OCI-LY1 (cell line): ENCODE results near the gene F10.

ENCODE experiments used
- H2AFZ ChIP-seq: fragments of 200-600 bp; sonication (generic), shearing (Covaris generic); 2 replicates; pipeline ENCODE4 v1.6.0; 2014; ENCODE audit warnings: antibody characterized with exemption, mild to moderate bottlenecking, low read length
- H3F3A ChIP-seq: fragments of 200-600 bp; sonication (generic), shearing (Covaris generic); 2 replicates; pipeline ENCODE4 v1.6.0; 2014; ENCODE audit warnings: mild to moderate bottlenecking, antibody characterized with exemption, low read length, moderate library complexity; ENCODE audit not compliant: insufficient read depth
- H3K27ac ChIP-seq: fragments of 200-600 bp; sonication (generic); 2 replicates; pipeline ENCODE4 v1.5.1; 2014; ENCODE audit warnings: low read length, mixed run types, mild to moderate bottlenecking, low read depth; ENCODE audit not compliant: poor library complexity, severe bottlenecking
- H3K27me3 ChIP-seq: fragments of 200-600 bp; sonication (generic); 2 replicates; pipeline ENCODE4 v1.6.0; 2014; ENCODE audit warnings: antibody characterized with exemption, mild to moderate bottlenecking, low read length, moderate library complexity; ENCODE audit not compliant: insufficient read depth
- H3K36me3 ChIP-seq: fragments of 200-600 bp; sonication (generic); 2 replicates; pipeline ENCODE4 v1.6.1; 2014; ENCODE audit warnings: mild to moderate bottlenecking, antibody characterized with exemption, low read length, moderate library complexity, mixed read lengths; ENCODE audit not compliant: insufficient read depth
- H3K4me1 ChIP-seq: fragments of 200-600 bp; sonication (generic); 2 replicates; pipeline ENCODE4 v1.5.1; 2014; ENCODE audit warnings: mild to moderate bottlenecking, low read length, moderate library complexity; ENCODE audit not compliant: insufficient read depth, severe bottlenecking
- H3K4me2 ChIP-seq: fragments of 200-600 bp; sonication (generic), shearing (Covaris generic); 2 replicates; pipeline ENCODE4 v1.6.1; 2014; ENCODE audit warnings: low read length
- H3K4me3 ChIP-seq: fragments of 200-600 bp; sonication (generic); 2 replicates; pipeline ENCODE4 v1.5.1; 2014; ENCODE audit warnings: low read length, low read depth, mild to moderate bottlenecking, mixed read lengths; ENCODE audit not compliant: poor library complexity, severe bottlenecking
- H3K79me2 ChIP-seq: fragments of 200-600 bp; shearing (Covaris generic); 2 replicates; pipeline ENCODE4 v1.6.1; 2016; ENCODE audit warnings: mixed run types, low read length, mixed read lengths; ENCODE audit not compliant: insufficient read depth
- H3K9ac ChIP-seq: fragments of 200-600 bp; sonication (generic), shearing (Covaris generic); 2 replicates; pipeline ENCODE4 v1.6.1; 2014; ENCODE audit warnings: mild to moderate bottlenecking, low read length, mixed read lengths
- H3K9me2 ChIP-seq: fragments of 200-600 bp; sonication (generic), shearing (Covaris generic); 2 replicates; pipeline ENCODE4 v1.6.1; 2014; ENCODE audit warnings: low read depth, mild to moderate bottlenecking, low read length, mixed read lengths
- H3K9me3 ChIP-seq: fragments of 200-600 bp; shearing (Covaris generic); 2 replicates; pipeline ENCODE4 v1.6.1; 2014; ENCODE audit warnings: low read length, mixed read lengths
- H4K20me1 ChIP-seq: fragments of 200-600 bp; sonication (generic), shearing (Covaris generic); 2 replicates; pipeline ENCODE4 v1.6.0; 2016; ENCODE audit warnings: mild to moderate bottlenecking, low read length; ENCODE audit not compliant: insufficient read depth
- EZH2 ChIP-seq: fragments of 200-600 bp; sonication (generic), shearing (Covaris generic); IDR thresholded peaks from 2 replicates; pipeline ENCODE4 v1.8.0; 2017; ENCODE audit warnings: borderline replicate concordance, mixed run types, mild to moderate bottlenecking, antibody characterized with exemption, low read length, moderate library complexity, mixed read lengths
- TF ChIP-seq, protein P1 (sequence below): fragments of 200-600 bp; sonication (generic), shearing (Covaris generic); IDR thresholded peaks from 2 replicates; pipeline ENCODE4 v1.5.1; 2017; ENCODE audit warnings: mild to moderate bottlenecking, antibody characterized with exemption, low read length, moderate library complexity, mixed read lengths

F10 gene

DNA sequence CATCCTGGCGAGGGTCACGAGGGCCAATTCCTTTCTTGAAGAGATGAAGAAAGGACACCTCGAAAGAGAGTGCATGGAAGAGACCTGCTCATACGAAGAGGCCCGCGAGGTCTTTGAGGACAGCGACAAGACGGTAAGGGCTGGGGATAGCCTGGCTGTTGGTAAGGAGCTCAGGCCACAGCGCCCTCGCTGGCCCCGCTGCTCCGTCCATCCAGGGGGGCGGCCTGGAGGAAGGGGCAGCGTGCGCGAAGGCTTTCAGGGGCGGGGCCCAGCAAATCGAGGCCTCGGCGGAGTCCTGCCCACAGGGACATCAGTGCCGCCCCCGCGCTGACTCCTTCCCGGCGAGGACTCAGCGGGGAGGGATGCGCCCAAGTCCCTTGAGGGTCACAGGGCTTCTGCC, 6.9 kb downstream of the F10 start:
- no peak overlapping the region for H2AFZ ChIP-seq
- no peaks in the 10 kb centered on the region for H3K9me3 ChIP-seq
- no peaks in the 10 kb centered on the region for H4K20me1 ChIP-seq
- no peak overlapping the region for H3K9ac ChIP-seq
- TF ChIP-seq EZH2: no peak
- TF ChIP-seq, protein P1, sequence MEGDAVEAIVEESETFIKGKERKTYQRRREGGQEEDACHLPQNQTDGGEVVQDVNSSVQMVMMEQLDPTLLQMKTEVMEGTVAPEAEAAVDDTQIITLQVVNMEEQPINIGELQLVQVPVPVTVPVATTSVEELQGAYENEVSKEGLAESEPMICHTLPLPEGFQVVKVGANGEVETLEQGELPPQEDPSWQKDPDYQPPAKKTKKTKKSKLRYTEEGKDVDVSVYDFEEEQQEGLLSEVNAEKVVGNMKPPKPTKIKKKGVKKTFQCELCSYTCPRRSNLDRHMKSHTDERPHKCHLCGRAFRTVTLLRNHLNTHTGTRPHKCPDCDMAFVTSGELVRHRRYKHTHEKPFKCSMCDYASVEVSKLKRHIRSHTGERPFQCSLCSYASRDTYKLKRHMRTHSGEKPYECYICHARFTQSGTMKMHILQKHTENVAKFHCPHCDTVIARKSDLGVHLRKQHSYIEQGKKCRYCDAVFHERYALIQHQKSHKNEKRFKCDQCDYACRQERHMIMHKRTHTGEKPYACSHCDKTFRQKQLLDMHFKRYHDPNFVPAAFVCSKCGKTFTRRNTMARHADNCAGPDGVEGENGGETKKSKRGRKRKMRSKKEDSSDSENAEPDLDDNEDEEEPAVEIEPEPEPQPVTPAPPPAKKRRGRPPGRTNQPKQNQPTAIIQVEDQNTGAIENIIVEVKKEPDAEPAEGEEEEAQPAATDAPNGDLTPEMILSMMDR: no peak
- no peaks in the 10 kb centered on the region for H3K4me1 ChIP-seq
- H3K27ac ChIP-seq: no peak overlapping the region
- H3K4me3 ChIP-seq: no peak overlapping the region
- no peaks in the 10 kb centered on the region for H3F3A ChIP-seq
- no peak overlapping the region for H3K4me2 ChIP-seq
- H3K79me2 ChIP-seq: no peaks in the 10 kb centered on the region
- no peaks in the 10 kb centered on the region; the same call in 1 of the 2 replicates for H3K27me3 ChIP-seq
- H3K9me2 ChIP-seq: no peaks in the 10 kb centered on the region
- H3K36me3 ChIP-seq: no peaks in the 10 kb centered on the region

DNA sequence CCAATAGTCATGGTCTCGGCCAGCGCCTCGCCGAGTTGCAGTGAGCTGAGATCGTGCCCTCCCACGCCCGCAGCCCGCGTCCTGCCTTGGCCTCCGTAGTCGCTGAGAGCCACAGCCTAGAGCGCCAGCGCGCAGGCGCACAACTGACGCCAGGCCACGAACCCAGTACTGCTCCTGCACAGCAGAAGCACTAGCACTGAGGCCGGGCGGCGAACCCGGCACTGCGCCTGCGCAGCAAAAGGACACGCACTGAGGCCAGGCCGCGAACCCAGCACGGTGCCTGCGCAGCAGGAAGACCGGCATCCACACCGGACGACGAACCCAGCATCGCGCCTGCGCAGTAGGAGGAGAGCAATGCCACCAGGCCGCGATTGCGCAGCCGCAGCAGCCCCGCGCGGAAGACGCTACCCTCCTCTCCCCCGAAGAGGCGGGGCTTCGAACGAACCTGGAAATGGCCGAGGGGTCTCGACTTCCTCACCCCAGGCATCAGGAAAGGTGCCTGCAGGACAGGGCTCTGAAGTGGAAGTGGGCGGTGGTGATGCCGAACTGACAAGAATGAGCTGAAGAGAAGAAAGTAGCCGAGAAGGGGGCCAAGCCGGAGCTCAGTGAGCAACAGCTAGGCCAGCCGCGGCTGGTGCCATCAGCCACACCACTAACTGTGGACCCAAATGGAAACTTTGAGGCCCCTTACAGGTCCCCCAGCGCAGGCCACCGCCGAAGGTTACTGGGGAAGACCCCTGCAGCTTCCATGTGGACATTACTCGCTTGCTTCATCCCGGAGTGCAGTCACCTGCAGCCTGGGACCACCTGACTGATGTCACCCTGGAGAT, 7.5 kb downstream of the F10 start:
- Histone ChIP-seq H3K79me2 (no peaks in the 10 kb centered on the region), H3K27ac (no peak overlapping the region), H3F3A (no peaks in the 10 kb centered on the region), H3K4me2 (no peak overlapping the region), H3K9me2 (no peaks in the 10 kb centered on the region), H3K9me3 (no peaks in the 10 kb centered on the region), H3K27me3 (no peaks in the 10 kb centered on the region; the same call in 1 of the 2 replicates), H2AFZ (no peak overlapping the region), H3K4me3 (no peak overlapping the region), H3K9ac (no peak overlapping the region), H3K4me1 (no peaks in the 10 kb centered on the region), H4K20me1 (no peaks in the 10 kb centered on the region), H3K36me3 (no peaks in the 10 kb centered on the region)
- no peak for TF ChIP-seq EZH2
- TF ChIP-seq, protein P1: no peak

DNA sequence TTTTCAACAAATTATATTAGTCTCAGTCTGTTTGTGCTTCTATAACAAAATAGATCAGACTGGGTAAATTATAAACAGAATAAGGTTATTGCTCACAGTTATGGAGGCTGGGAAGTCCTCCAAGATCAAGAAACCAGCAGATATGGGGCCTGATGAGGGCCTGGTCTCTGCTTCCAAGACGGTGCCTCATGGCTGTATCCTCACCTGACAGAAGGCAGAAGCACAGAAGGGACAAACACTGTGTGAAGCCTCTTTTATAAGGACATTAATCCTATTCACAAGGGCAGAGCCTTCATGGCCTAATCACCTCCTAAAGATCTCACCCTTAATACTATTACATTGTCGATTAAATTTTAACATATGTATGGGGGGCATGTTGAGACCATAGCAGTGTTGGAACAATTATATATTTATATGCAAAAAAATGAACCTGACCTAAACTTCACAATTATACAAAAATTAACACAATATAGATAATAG, 12.7 kb downstream of the F10 start:
- no peak overlapping the region for H3K9ac ChIP-seq
- no peaks in the 10 kb centered on the region for H3K27me3 ChIP-seq

More for the DNA sequence above, 12.7 kb downstream of the F10 start:
- Histone ChIP-seq H3K4me1 (no peaks in the 10 kb centered on the region), H3K4me2 (no peak overlapping the region), H4K20me1 (no peaks in the 10 kb centered on the region), H3K9me2 (no peaks in the 10 kb centered on the region), H3K9me3 (no peaks in the 10 kb centered on the region), H2AFZ (no peak overlapping the region), H3K36me3 (no peaks in the 10 kb centered on the region), H3K4me3 (no peak overlapping the region), H3K79me2 (no peaks in the 10 kb centered on the region), H3F3A (no peaks in the 10 kb centered on the region), H3K27ac (no peak overlapping the region)
- TF ChIP-seq, protein P1: no peak
- no peak for TF ChIP-seq EZH2
